Myocyte (in vitro differentiated cells): ENCODE results near the gene IP6K3. TPM values are rescaled to one million over a fixed set of nuclear protein-coding genes. Genes with fewer than 3 reads are reported as not detected.

Source experiments
- DNase-seq: peaks from one replicate; pipeline ENCODE4 v3.0.0-alpha.2; 2012; ENCODE audit warnings: low read depth
- microRNA counts: library from miRNA; unstranded; fragments of <30 nt; microRNA quantifications from one replicate; lab custom pipeline; 2016
- microRNA-seq: library from miRNA; unstranded; fragments of <30 nt; microRNA quantifications from one replicate; pipeline ENCODE4, GENCODE V29; 2016
- total RNA-seq: library from RNA; depleted of rRNA; stranded (reverse); fragments of >200 nt; gene quantifications from 2 replicates; pipeline ENCODE4 v1.2.3, GENCODE V29; 2014

Gene IP6K3
- total RNA-seq, 1 donor from 2014 or later = 70.3 TPM

- no peak for DNase-seq
Measured at GRCh38 chr6:33677143-33677660, 69.5 kb downstream of the IP6K3 start.

- DNase-seq = no peak
Measured at GRCh38 chr6:33676416-33677142, 70.1 kb downstream of the IP6K3 start.

GRCh38 chr6:33675968-33676367, 70.7 kb downstream of the IP6K3 start:
- DNase-seq = no peak

- DNase-seq = no peak
Measured at GRCh38 chr6:33673851-33674250, 72.9 kb downstream of the IP6K3 start.

- peak; percentile 97 for DNase-seq
Measured at GRCh38 chr6:33672808-33673207, 73.9 kb downstream of the IP6K3 start.

- no peak for DNase-seq
Measured at GRCh38 chr6:33671744-33672072, 75.0 kb downstream of the IP6K3 start.

MicroRNAs encoded within 50 kb of the gene (microRNA counts, 767-probe panel; counts per million panel counts)
- not detected for microRNA hsa-miR-3934 (lab: Ali Mortazavi, UCI)

Small RNAs within 50 kb of the gene (microRNA-seq; reads per million reads assigned to microRNA genes)
- 4.8 reads per million, percentile 21 among the genes with 10 or more reads in this experiment for gene MIR3934

Other genes with a start within 250 kb of the IP6K3 start
- gene BAK1, start 166.6 kb downstream of the IP6K3 start, total RNA-seq = 23.9 and 27.3 TPM in 2 replicates
- gene ITPR3, start 125.6 kb downstream of the IP6K3 start, total RNA-seq = 15.7 and 17.3 TPM in 2 replicates
- gene UQCC2, start 35.2 kb downstream of the IP6K3 start, total RNA-seq = 47.2 and 73.0 TPM in 2 replicates
- 51.9 and 53.8 TPM in 2 replicates for gene LEMD2, start 42.2 kb upstream of the IP6K3 start, total RNA-seq
- gene MLN, start 57.1 kb upstream of the IP6K3 start, total RNA-seq = not detected in 2 replicates